Spleen (tissue), 11 donors: Measurements from ENCODE around the gene ALDH1A3. TPM values are rescaled to one million over a fixed set of nuclear protein-coding genes. Genes with fewer than 3 reads are reported as not detected.

Experiments used
- DNase-seq: peaks from one replicate; pipeline ENCODE4 v3.0.0-alpha.2; 2020
- H3K27ac ChIP-seq, 8 donors: fragments of 200-600 bp; sonication (generic) in 7 of 8; 1 replicate in 4 of 8; 2 replicates in 4 of 8; pipeline versions ENCODE4 v1.5.0 to v1.8.0; 2016 to 2021; ENCODE audit warnings: inconsistent platforms in 4 of 8, mild to moderate bottlenecking in 4 of 8, moderate library complexity in 1 of 8
- H3K27me3 ChIP-seq, 7 donors: fragments of 200-600 bp; sonication (generic) in 6 of 7; replicated peaks in 1 of 7; 1 replicate in 4 of 7; 2 replicates in 3 of 7; pipeline versions ENCODE4 v1.5.0 to v1.8.0; 2016 to 2021; ENCODE audit warnings: inconsistent platforms in 3 of 7, mild to moderate bottlenecking in 1 of 7
- H3K36me3 ChIP-seq, 6 donors: fragments of 200-600 bp; sonication (generic) in 5 of 6; 1 replicate in 4 of 6; 2 replicates in 2 of 6; pipeline versions ENCODE4 v1.5.0 to v1.8.0; 2016 to 2021; ENCODE audit warnings: inconsistent platforms in 2 of 6
- H3K4me1 ChIP-seq, 6 donors: fragments of 200-600 bp; sonication (generic) in 5 of 6; 1 replicate in 3 of 6; 2 replicates in 3 of 6; pipeline versions ENCODE4 v1.5.0 to v1.8.0; 2016 to 2021; ENCODE audit warnings: inconsistent platforms in 3 of 6
- H3K4me3 ChIP-seq, 8 donors: fragments of 200-600 bp; sonication (generic) in 7 of 8; 1 replicate in 4 of 8; 2 replicates in 4 of 8; pipeline versions ENCODE4 v1.5.0 to v1.8.0; 2016 to 2021; ENCODE audit warnings: inconsistent platforms in 4 of 8, mild to moderate bottlenecking in 4 of 8, moderate library complexity in 2 of 8
- H3K9me3 ChIP-seq, 8 donors: fragments of 200-600 bp; sonication (generic) in 7 of 8; 1 replicate in 4 of 8; 2 replicates in 4 of 8; pipeline versions ENCODE4 v1.5.0 to v1.8.0; 2016 to 2021; ENCODE audit warnings: inconsistent platforms in 4 of 8
- CTCF ChIP-seq, 11 experiments: fragments of 200-600 bp in 7 of 11; fragments of 450-650 bp in 4 of 11; sonication (generic) in 4 of 11; IDR thresholded peaks in 8 of 11; conservative IDR thresholded peaks in 3 of 11; 1 replicate in 7 of 11; 2 replicates in 4 of 11; pipeline versions ENCODE4 v1.4.0 to v1.8.0; 2016 to 2021; ENCODE audit warnings: antibody characterized with exemption in 11 of 11, inconsistent platforms in 4 of 11, mild to moderate bottlenecking in 1 of 11
- POLR2A ChIP-seq, 3 donors: fragments of 450-650 bp; IDR thresholded peaks; one replicate each; pipeline ENCODE4 v1.5.1; 2017; ENCODE audit warnings: antibody characterized with exemption in 3 of 3, mild to moderate bottlenecking in 1 of 3
- POLR2AphosphoS5 ChIP-seq, 3 donors: sonication (generic); formaldehyde crosslinking; IDR thresholded peaks; one replicate each; pipeline ENCODE4 v1.5.1; 2017; ENCODE audit warnings: antibody characterized with exemption in 3 of 3
- WGBS, 5 donors: extraction: QIAGEN DNeasy Blood & Tissue Kit in 3 of 5; methylation state at CpG; one replicate each; pipeline versions ENCODE4 v1.1.5 to v1.1.7; 2013 to 2018; 5-methylcytosine and 5-hydroxymethylcytosine counted together
- intact Hi-C: fragments of 100-400 bp; cut with DNase I; formaldehyde crosslinking; loops from one replicate; pipeline ENCODE4 v1.15.0; 2023; ENCODE audit warnings: low total_unique reads
- polyA plus RNA-seq, 3 donors: library from polyadenylated mRNA; stranded (reverse); fragments of 200-250 nt; gene quantifications; one replicate each; pipeline ENCODE4 v1.2.1, GENCODE V29; 2013
- total RNA-seq, 7 donors: library from RNA; depleted of rRNA in 3 of 7; stranded (reverse); fragments of >200 nt in 3 of 7; fragmentation: NEBNext Ultra II Directional in 4 of 7; extraction: Animal tissue kit (Norgen Biotek cat#: 25700) in 4 of 7; gene quantifications; one replicate each; pipeline versions ENCODE4 v1.1.0 to v1.2.1, GENCODE V29; 2016 to 2021
- donor health status: healthy with polysubstance abuse.
- donor health status: DM: no; HTN: no; CAD: no; lungs with moderate emphysema.
- donor health status: DM: no; HTN: no; CAD: no.
- donor health status: Bipolar disorder and iron deficiency.
- donor health status: healthy.
- donor health status: DM: no; HTN: no; CAD: no.
- donor health status: DM: yes; HTN: yes; CAD: no.

Gene ALDH1A3
- total and polyA plus RNA-seq, 10 donors, result 0.94 to 22.3 (median 4.6) TPM

DNA sequence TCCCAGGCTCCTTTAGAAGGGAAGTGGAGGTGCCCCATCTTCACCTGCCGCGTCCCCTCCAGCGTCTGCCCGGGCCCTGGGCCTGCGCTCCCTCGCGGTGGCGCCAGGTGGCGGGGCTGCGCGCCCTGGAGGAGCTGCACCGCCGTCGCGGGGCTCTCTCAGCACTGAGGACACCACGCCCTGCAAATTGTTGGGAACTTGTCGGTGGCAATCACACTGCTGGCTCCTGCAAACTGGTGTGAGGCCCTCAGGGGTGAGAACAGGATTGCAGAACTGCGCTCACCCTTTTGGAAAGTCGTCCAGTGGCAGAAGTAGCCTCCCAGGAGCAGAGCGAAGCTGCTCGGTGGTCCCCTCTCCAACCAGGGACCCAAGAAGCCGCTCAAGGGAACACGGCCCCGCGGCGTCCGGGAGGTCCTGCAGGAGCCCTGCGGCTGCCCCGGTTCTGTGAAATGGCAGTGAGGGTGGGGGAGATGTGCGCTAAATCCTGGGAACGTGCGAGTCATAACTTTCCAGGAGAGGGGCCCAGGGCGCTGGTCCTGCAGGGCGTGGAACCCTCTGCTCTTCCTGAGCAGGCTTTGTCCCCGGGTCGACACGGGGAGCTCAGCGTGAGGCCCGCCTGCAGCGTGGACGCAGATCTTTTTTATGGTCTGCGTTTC is 38.5 kb downstream of the ALDH1A3 start:
- H3K4me1 ChIP-seq, result peaks cover 20 to 68% (median 54%) of the 10 kb centered on the region in 6 donors
- H3K9me3 ChIP-seq, result peaks cover 0 to 1% (median 0%) of the 10 kb centered on the region in 8 donors
- H3K27ac ChIP-seq, result peak overlapping the region in 7 of 8 donors; percentile 60 to 88 (median 86)
- 1 to 2% (median 1%) methylated on average over 14 to 42 of the region's 42 CpGs for WGBS, 5 donors
- peak; percentile 68 to 87 (median 81) for TF ChIP-seq POLR2AphosphoS5 (IDR thresholded peaks at IDR 0.05)
- TF ChIP-seq CTCF (IDR thresholded peaks at IDR 0.05 in 8 of 11, conservative IDR thresholded peaks at IDR 0.05 in 3 of 11), result peak; percentile 88 to 98 (median 96)
- no peak for TF ChIP-seq POLR2A (IDR thresholded peaks at IDR 0.05)
- peaks cover 0 to 27% (median 0%) of the 10 kb centered on the region in 7 donors for H3K27me3 ChIP-seq
- intact Hi-C loops, result no loop called here
- H3K4me3 ChIP-seq, result peak overlapping the region; percentile 63 to 82 (median 73)
- peak; percentile 97 for DNase-seq
- no peaks in the 10 kb centered on the region for H3K36me3 ChIP-seq

GRCh38 chr15:100918690-100919480 is 39.3 kb downstream of the ALDH1A3 start, which contains the start of gene LRRK1:
Gene LRRK1, plus strand, starts transcription at chr15:100919357. Its CDS starts 5,276 bp downstream, at chr15:100924633.
- Histone ChIP-seq H3K27me3 (peaks cover 0 to 27% (median 0%) of the 10 kb centered on the region in 7 donors), H3K36me3 (peaks cover 0 to 7% (median 0%) of the 10 kb centered on the region in 6 donors), H3K27ac (peak within 1 kb of the TSS; percentile 60 to 88 (median 83)), H3K4me1 (peaks cover 20 to 75% (median 62%) of the 10 kb centered on the region in 6 donors), H3K4me3 (peak within 1 kb of the TSS; percentile 63 to 82 (median 73)), H3K9me3 (no peaks in the 10 kb centered on the region)
- peak; percentile 91 for DNase-seq
- TF ChIP-seq POLR2A (IDR thresholded peaks at IDR 0.05), result no peak
- TF ChIP-seq CTCF (IDR thresholded peaks at IDR 0.05 in 8 of 11, conservative IDR thresholded peaks at IDR 0.05 in 3 of 11), result peak in 1 of 11 experiments; percentile 9
- TF ChIP-seq POLR2AphosphoS5 (IDR thresholded peaks at IDR 0.05), result peak; percentile 23 to 69 (median 63)
- WGBS, 5 donors, result 1 to 2% (median 1%) methylated on average over 13 to 87 of the region's 87 CpGs
- intact Hi-C loops, result no loop called here

DNA sequence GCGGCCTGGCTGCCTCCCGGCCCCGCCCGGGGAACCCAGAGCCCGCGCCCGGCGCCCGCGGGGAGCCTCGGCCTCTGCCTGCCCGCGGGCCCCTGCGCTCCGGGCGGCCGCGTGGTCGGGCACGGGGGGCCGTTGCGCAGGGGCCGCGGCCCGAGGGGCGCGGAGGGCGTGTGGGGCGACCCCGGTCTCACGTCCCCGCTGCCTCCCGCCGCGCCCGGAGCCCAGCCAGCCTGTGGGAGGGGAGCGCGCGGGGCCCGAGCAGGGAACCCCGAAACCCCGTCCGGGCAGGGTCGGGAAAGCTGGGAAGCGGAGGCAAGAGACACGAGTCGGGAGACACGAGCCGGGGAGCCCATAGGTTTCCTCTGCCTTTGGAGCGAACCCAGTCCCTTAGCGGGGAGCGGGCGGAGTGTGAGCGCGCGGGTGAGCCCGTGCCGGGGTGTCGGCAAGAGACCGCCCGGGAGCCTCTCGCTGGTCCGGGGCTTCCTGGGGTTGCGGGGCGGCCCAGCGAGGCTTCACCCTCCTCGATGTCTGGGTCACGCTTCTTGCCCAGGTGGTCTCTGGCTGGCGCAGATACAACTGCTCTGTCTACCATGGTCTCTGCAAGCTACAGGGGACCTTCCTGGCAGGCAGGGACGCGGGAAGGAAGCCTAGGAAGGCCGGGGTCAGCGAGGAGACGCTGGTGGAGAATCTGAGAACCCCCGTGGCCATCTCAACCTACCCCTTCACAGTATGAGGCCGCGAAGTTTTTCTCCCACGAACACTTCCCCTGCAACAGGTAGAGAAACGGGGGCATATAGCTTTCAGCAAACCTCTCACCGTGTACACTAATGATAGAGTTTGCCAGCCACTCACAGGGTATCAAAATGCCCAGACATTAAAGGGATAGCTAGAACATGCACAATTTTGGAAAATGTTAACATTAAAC is 40.1 kb downstream of the ALDH1A3 start:
- peak; percentile 90 for DNase-seq
- Histone ChIP-seq H3K27me3 (peaks cover 0 to 27% (median 0%) of the 10 kb centered on the region in 7 donors), H3K4me3 (peak overlapping the region; percentile 47 to 82 (median 73)), H3K27ac (peak overlapping the region; percentile 13 to 88 (median 83)), H3K4me1 (peaks cover 20 to 80% (median 66%) of the 10 kb centered on the region in 6 donors), H3K36me3 (peaks cover 0 to 15% (median 2%) of the 10 kb centered on the region in 6 donors), H3K9me3 (no peaks in the 10 kb centered on the region)
- 2 to 8% (median 3%) methylated on average over 18 to 80 of the region's 80 CpGs for WGBS, 5 donors
- intact Hi-C loops, result no loop called here
- TF ChIP-seq CTCF (IDR thresholded peaks at IDR 0.05 in 8 of 11, conservative IDR thresholded peaks at IDR 0.05 in 3 of 11) (no peak), POLR2AphosphoS5 (IDR thresholded peaks at IDR 0.05) (peak in 2 of 3 donors; percentile 10 to 41), POLR2A (IDR thresholded peaks at IDR 0.05) (no peak)
